BE2C (cell line): ENCODE results near the gene PSMA3.

Experiments used
- DNase-seq: peaks from one replicate; pipeline ENCODE4 v3.0.0-alpha.2; 2020
- H3K27me3 ChIP-seq: fragments of 250-450 bp; sonication (Bioruptor Pico); 2 replicates; pipeline ENCODE4 v1.5.1; 2020; ENCODE audit warnings: mild to moderate bottlenecking
- H3K36me3 ChIP-seq: fragments of 250-450 bp; sonication (Bioruptor Pico); 2 replicates; pipeline ENCODE4 v1.5.1; 2020; ENCODE audit warnings: mild to moderate bottlenecking
- H3K4me1 ChIP-seq: fragments of 250-450 bp; sonication (Bioruptor Pico); 2 replicates; pipeline ENCODE4 v1.5.1; 2020
- H3K4me3 ChIP-seq: 2 replicates; pipeline ENCODE4 v1.5.1; 2011; ENCODE audit warnings: low read depth, low read length
- H3K9me3 ChIP-seq: fragments of 250-450 bp; sonication (Bioruptor Pico); 2 replicates; pipeline ENCODE4 v1.5.1; 2020
- TF ChIP-seq, protein P1 (sequence below): IDR thresholded peaks from 2 replicates; pipeline ENCODE4 v1.5.1; 2012; ENCODE audit warnings: mild to moderate bottlenecking, low read depth, low read length

Gene PSMA3

DNA sequence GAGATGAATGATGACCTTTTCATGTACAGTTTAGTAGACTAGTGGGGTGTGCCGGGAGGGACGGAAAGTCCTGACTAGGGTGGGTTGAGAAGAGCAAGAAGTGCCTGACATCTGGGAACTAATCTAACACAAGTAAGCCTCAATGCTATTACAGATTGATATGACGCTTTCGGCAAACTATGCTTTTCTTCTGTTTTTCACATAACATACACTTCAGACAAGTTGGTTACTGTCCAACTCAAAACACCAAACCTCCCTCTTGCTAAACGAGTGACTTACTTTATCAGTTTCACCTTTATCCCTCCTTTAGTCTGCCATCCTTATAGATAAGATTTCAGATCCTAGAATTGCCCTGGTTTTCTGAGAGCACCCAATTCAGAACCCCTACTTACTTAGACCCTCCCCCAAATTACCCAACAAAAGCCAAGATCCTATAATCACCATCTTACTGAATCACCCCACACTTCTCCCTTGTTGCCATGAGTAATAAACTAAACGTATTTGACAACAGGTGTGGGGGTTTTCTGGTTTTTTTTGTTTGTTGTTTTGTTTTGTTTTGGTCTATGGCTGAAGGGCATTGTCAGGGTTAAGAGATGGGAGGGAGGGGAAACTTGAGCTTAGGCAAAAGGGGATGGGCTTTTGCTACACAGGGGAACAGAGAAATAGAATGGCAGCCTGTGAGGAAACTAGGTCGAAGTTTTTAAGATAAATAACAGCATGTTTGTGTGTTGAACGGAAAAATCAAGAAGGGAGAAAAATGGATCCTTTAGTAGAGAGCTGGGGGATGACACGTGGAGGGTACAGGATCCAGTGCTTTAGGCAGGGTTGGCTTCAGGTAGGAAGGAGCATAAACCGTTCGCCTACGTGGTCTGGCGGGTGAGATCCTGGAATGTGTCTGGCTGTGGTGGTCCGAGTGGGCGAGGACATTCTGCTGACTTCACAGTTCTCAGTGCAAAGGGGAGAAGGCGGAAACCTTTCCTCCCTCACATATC lies 6.1 kb upstream of the PSMA3 start:
- peak; percentile 18 for DNase-seq
- Histone ChIP-seq H3K4me3 (peak overlapping the region; percentile 97), H3K27me3 (no peaks in the 10 kb centered on the region), H3K36me3 (no peaks in the 10 kb centered on the region), H3K4me1 (no peaks in the 10 kb centered on the region), H3K9me3 (no peaks in the 10 kb centered on the region)
- TF ChIP-seq, protein P1, sequence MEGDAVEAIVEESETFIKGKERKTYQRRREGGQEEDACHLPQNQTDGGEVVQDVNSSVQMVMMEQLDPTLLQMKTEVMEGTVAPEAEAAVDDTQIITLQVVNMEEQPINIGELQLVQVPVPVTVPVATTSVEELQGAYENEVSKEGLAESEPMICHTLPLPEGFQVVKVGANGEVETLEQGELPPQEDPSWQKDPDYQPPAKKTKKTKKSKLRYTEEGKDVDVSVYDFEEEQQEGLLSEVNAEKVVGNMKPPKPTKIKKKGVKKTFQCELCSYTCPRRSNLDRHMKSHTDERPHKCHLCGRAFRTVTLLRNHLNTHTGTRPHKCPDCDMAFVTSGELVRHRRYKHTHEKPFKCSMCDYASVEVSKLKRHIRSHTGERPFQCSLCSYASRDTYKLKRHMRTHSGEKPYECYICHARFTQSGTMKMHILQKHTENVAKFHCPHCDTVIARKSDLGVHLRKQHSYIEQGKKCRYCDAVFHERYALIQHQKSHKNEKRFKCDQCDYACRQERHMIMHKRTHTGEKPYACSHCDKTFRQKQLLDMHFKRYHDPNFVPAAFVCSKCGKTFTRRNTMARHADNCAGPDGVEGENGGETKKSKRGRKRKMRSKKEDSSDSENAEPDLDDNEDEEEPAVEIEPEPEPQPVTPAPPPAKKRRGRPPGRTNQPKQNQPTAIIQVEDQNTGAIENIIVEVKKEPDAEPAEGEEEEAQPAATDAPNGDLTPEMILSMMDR: no peak

DNA sequence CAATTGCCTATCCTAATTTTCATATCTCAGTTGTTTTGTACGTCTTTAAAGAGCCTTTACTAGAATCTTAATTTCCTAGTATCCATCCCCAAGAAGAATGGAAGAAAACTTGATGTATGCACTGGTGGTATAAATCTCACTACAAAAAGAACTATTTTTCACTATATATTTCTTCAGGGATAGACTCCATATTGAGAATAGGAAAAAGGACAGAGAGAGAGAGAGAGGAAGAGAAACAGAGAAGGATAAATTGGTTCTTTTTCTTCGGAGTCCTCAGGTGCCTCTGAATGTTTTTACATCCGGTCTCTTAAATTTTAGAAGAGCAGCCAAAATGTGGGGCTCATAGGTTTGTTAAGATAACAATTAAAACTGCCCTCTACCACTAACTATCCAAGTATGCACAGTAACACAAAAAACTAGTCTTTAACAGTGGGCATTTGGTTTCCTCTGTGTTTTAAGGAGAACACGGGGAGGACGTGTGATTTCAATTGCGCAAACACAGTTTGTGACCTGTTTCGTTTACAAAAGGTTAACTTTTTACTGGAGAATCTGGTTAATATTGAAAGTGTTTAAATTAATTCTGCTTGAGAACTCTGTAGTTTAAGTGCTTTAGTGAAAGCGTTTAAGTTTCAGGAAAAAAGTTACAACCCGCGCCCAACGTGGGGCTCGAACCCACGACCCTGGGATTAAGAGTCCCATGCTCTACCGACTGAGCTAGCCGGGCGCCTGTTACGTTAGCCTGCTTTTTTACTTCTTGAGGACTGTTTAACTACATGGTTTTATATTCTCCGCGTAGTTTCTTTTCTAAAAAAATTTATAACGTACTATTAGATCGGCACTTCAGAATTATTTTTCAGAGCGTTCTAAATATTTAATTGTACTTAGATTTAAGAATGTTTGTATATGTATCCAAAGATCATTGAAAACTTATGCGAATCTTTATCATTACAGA lies 5.1 kb upstream of the PSMA3 start:
- TF ChIP-seq, protein P1: no peak
- DNase-seq: peak; percentile 63
- Histone ChIP-seq H3K9me3 (no peaks in the 10 kb centered on the region), H3K27me3 (no peaks in the 10 kb centered on the region), H3K4me3 (peak overlapping the region; percentile 97), H3K36me3 (no peaks in the 10 kb centered on the region), H3K4me1 (no peaks in the 10 kb centered on the region)

- TF ChIP-seq, protein P1: no peak
- H3K4me3 ChIP-seq: peak overlapping the region; percentile 100
- H3K27me3 ChIP-seq: no peaks in the 10 kb centered on the region
- no peaks in the 10 kb centered on the region for H3K9me3 ChIP-seq
- peak; percentile 23 for DNase-seq
- no peaks in the 10 kb centered on the region for H3K4me1 ChIP-seq
- peaks cover 18% of the 10 kb centered on the region for H3K36me3 ChIP-seq
Measured at GRCh38 chr14:58243790-58244555, 670 bp upstream of the PSMA3 start.

DNA sequence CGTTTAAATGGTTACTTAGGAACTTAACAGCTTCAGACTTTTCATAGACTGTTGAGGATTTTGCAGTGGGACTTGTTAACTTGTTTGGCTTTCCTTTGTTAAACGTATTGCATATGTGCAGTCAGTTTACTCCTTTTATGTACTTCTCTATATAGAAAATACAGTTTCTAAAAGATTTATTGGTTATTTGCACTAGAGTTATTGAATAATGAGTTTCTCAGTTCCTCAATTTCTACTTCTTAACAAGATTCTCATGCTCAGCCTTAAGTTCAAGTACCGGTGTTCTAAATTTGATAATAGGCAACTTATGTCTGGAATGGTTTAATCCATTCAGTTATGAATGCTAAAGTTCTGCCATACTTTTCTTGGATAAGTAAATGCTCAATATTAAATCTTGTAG lies 919 bp downstream of the PSMA3 start:
- H3K4me1 ChIP-seq: no peaks in the 10 kb centered on the region
- H3K4me3 ChIP-seq: peak overlapping the region; percentile 100
- TF ChIP-seq, protein P1: no peak
- peaks cover 26% of the 10 kb centered on the region for H3K36me3 ChIP-seq
- DNase-seq: no peak
- no peaks in the 10 kb centered on the region for H3K9me3 ChIP-seq
- H3K27me3 ChIP-seq: no peaks in the 10 kb centered on the region

GRCh38 chr14:58249611-58250010 lies 5.0 kb downstream of the PSMA3 start:
- DNase-seq: no peak
- H3K4me3 ChIP-seq: no peak overlapping the region
- no peaks in the 10 kb centered on the region for H3K9me3 ChIP-seq
- H3K4me1 ChIP-seq: no peaks in the 10 kb centered on the region
- peaks cover 55% of the 10 kb centered on the region for H3K36me3 ChIP-seq
- TF ChIP-seq, protein P1: no peak
- no peaks in the 10 kb centered on the region for H3K27me3 ChIP-seq
